OCI-LY3 (cell line): ENCODE results near the gene DDX6.
"Not testable (repeated sequence)": the region's sequence is repeated elsewhere in the genome, so short reads cannot be mapped to it uniquely, and the experiment has no call there.

Experiments used
- H2AFZ ChIP-seq: fragments of 200-600, 300-600 bp; shearing (Covaris generic); 2 replicates; pipeline ENCODE4 v1.6.0; 2014; ENCODE audit warnings: antibody characterized with exemption, low read depth, low read length
- H3K27ac ChIP-seq: fragments of 200-600, 300-600 bp; sonication (generic); 2 replicates; pipeline ENCODE4 v1.5.1; 2014; ENCODE audit warnings: mild to moderate bottlenecking, low read length, moderate library complexity, mixed read lengths
- H3K27me3 ChIP-seq: fragments of 200-600, 300-600 bp; sonication (generic); 2 replicates; pipeline ENCODE4 v1.6.1; 2014; ENCODE audit warnings: low read depth, low read length, mixed read lengths
- H3K36me3 ChIP-seq: fragments of 200-600, 300-600 bp; sonication (generic); replicated peaks from 2 replicates; pipeline ENCODE3; 2014; ENCODE audit warnings: low read depth, low read length, mixed read lengths
- H3K4me1 ChIP-seq: fragments of 300-600, 200-600 bp; sonication (generic); 2 replicates; pipeline ENCODE4 v1.6.1; 2014; ENCODE audit warnings: low read length, mixed read lengths
- H3K4me2 ChIP-seq: fragments of 200-600, 300-600 bp; sonication (generic); 2 replicates; pipeline ENCODE4 v1.6.1; 2014; ENCODE audit warnings: low read length, mixed read lengths
- H3K4me3 ChIP-seq: fragments of 300-600, 200-600 bp; sonication (generic); 2 replicates; pipeline ENCODE4 v1.5.1; 2014; ENCODE audit warnings: antibody characterized with exemption, mild to moderate bottlenecking, low read length, moderate library complexity
- H3K79me2 ChIP-seq: fragments of 300-600, 200-600 bp; shearing (Covaris generic); 2 replicates; pipeline ENCODE4 v1.6.1; 2014; ENCODE audit warnings: mild to moderate bottlenecking, low read length, mixed read lengths
- H3K9ac ChIP-seq: fragments of 300-600, 200-600 bp; shearing (Covaris generic); 2 replicates; pipeline ENCODE4 v1.6.0; 2014; ENCODE audit warnings: mild to moderate bottlenecking, low read length, moderate library complexity
- H3K9me3 ChIP-seq: fragments of 200-600, 300-600 bp; shearing (Covaris generic); 2 replicates; pipeline ENCODE4 v1.6.1; 2014; ENCODE audit warnings: low read length, mixed read lengths; ENCODE audit not compliant: insufficient read depth
- H4K20me1 ChIP-seq: fragments of 200-600, 300-600 bp; sonication (generic); 2 replicates; pipeline ENCODE4 v1.6.1; 2016; ENCODE audit warnings: low read length, mixed read lengths; ENCODE audit not compliant: insufficient read depth
- CTCF ChIP-seq: fragments of 200-600, 300-600 bp; sonication (generic); IDR thresholded peaks from 2 replicates; pipeline ENCODE4 v1.5.1; 2014; ENCODE audit warnings: antibody characterized with exemption, low read length, low read depth
- EZH2phosphoT487 ChIP-seq: fragments of 200-600 bp; shearing (Covaris generic); IDR thresholded peaks from 2 replicates; pipeline ENCODE4 v1.6.1; 2018; ENCODE audit warnings: antibody characterized with exemption, mixed run types, low read depth

The DDX6 gene

GRCh38 chr11:118718562-118718961 is 72.4 kb downstream of the DDX6 start:
- H4K20me1 ChIP-seq, H3K27me3 ChIP-seq, H3K9me3 ChIP-seq, H3K79me2 ChIP-seq, H3K4me3 ChIP-seq, H2AFZ ChIP-seq, H3K9ac ChIP-seq, H3K27ac ChIP-seq, H3K4me2 ChIP-seq, H3K36me3 ChIP-seq: not testable (repeated sequence)
- H3K4me1 ChIP-seq, result peaks cover 12% of the 10 kb centered on the region

- H3K9ac ChIP-seq, H4K20me1 ChIP-seq, H3K4me3 ChIP-seq, H3K4me2 ChIP-seq, H3K27ac ChIP-seq, H3K9me3 ChIP-seq, H3K27me3 ChIP-seq, H3K36me3 ChIP-seq, H3K79me2 ChIP-seq, H2AFZ ChIP-seq: not testable (repeated sequence)
- H3K4me1 ChIP-seq, result peaks cover 12% of the 10 kb centered on the region
These were observed 73.2 kb downstream of the DDX6 start for GRCh38 chr11:118717733-118718132.

GRCh38 chr11:118717221-118717620 is 73.7 kb downstream of the DDX6 start:
- not testable (repeated sequence) for H3K27me3 ChIP-seq, H3K79me2 ChIP-seq, H3K9ac ChIP-seq, H3K4me3 ChIP-seq, H4K20me1 ChIP-seq, H3K9me3 ChIP-seq, H2AFZ ChIP-seq, H3K36me3 ChIP-seq, H3K27ac ChIP-seq, H3K4me2 ChIP-seq
- H3K4me1 ChIP-seq, result peaks cover 12% of the 10 kb centered on the region

- no peak for TF ChIP-seq EZH2phosphoT487
- TF ChIP-seq CTCF, result no peak
- H3K36me3 ChIP-seq, result no peaks in the 10 kb centered on the region
- H3K9ac ChIP-seq, result peak overlapping the region; percentile 21
- peak overlapping the region; percentile 38 for H3K4me2 ChIP-seq
- H3K4me1 ChIP-seq, result peaks cover 12% of the 10 kb centered on the region
- H3K27me3 ChIP-seq, result 0 out of 2 replicates have a peak, but pooled peaks cover 2% of the 10 kb centered on the region
- peak overlapping the region; percentile 85 for H2AFZ ChIP-seq
- H3K27ac ChIP-seq, result peak overlapping the region; percentile 29
- H3K4me3 ChIP-seq, result peak overlapping the region; percentile 8; the same call in 1 of the 2 replicates
- H3K9me3 ChIP-seq, result no peaks in the 10 kb centered on the region
- H4K20me1 ChIP-seq, result no peaks in the 10 kb centered on the region
- H3K79me2 ChIP-seq, result no peaks in the 10 kb centered on the region
These were observed 75.1 kb downstream of the DDX6 start for GRCh38 chr11:118715837-118716260.

- H3K4me1 ChIP-seq, result peaks cover 12% of the 10 kb centered on the region
- no peaks in the 10 kb centered on the region for H3K9me3 ChIP-seq
- H3K9ac ChIP-seq, result peak overlapping the region; percentile 21
- H4K20me1 ChIP-seq, result no peaks in the 10 kb centered on the region
- H3K27me3 ChIP-seq, result 0 out of 2 replicates have a peak, but pooled peaks cover 2% of the 10 kb centered on the region
- peak overlapping the region; percentile 85 for H2AFZ ChIP-seq
- peak overlapping the region; percentile 8; the same call in 1 of the 2 replicates for H3K4me3 ChIP-seq
- H3K79me2 ChIP-seq, result no peaks in the 10 kb centered on the region
- TF ChIP-seq EZH2phosphoT487 (no peak), CTCF (no peak)
- no peaks in the 10 kb centered on the region for H3K36me3 ChIP-seq
- peak overlapping the region; percentile 38 for H3K4me2 ChIP-seq
- H3K27ac ChIP-seq, result peak overlapping the region; percentile 29
These were observed 75.6 kb downstream of the DDX6 start for GRCh38 chr11:118715245-118715831.
